Aorta (tissue), 5 donors: ENCODE measurements around the gene CHID1. TPM values are rescaled to one million over a fixed set of nuclear protein-coding genes. Genes with fewer than 3 reads are reported as not detected.

Experiments
- ATAC-seq: fragments of 200-7000 bp; cut with Tn5 transposase; one replicate; pipeline ENCODE4 v1.9.1; 2022; ENCODE audit warnings: moderate library complexity; ENCODE audit not compliant: low FRiP score
- DNase-seq, 2 donors: peaks; one replicate each; pipeline ENCODE4 v3.0.0-alpha.2; 2020
- H3K27ac ChIP-seq, 2 donors: one replicate each; pipeline ENCODE4 v1.5.1; 2013; ENCODE audit warnings: low read length in 2 of 2, mild to moderate bottlenecking in 2 of 2, moderate library complexity in 2 of 2, control low read depth in 1 of 2, inconsistent platforms in 1 of 2, low read depth in 1 of 2
- H3K27me3 ChIP-seq, 2 donors: one replicate each; pipeline ENCODE4 v1.6.1; 2013; ENCODE audit warnings: control low read depth in 1 of 2, low read length in 1 of 2, mild to moderate bottlenecking in 1 of 2, moderate library complexity in 1 of 2; ENCODE audit not compliant: insufficient read depth in 2 of 2, control insufficient read depth in 1 of 2
- H3K36me3 ChIP-seq, 2 donors: one replicate each; pipeline ENCODE4 v1.6.1; 2013; ENCODE audit warnings: control low read depth in 1 of 2, low read length in 1 of 2, mild to moderate bottlenecking in 1 of 2; ENCODE audit not compliant: insufficient read depth in 2 of 2, control insufficient read depth in 1 of 2
- H3K4me1 ChIP-seq, 2 donors: one replicate each; pipeline ENCODE4 v1.6.1; 2013; ENCODE audit warnings: low read length in 2 of 2, control low read depth in 1 of 2, mild to moderate bottlenecking in 1 of 2, moderate library complexity in 1 of 2; ENCODE audit not compliant: insufficient read depth in 2 of 2, control insufficient read depth in 1 of 2
- H3K4me3 ChIP-seq, 2 donors: one replicate each; pipeline ENCODE4 v1.5.1; 2013; ENCODE audit warnings: low read length in 2 of 2, control low read depth in 1 of 2, mild to moderate bottlenecking in 1 of 2
- H3K9me3 ChIP-seq: one replicate; pipeline ENCODE4 v1.6.1; 2013; ENCODE audit warnings: mild to moderate bottlenecking, low read length; ENCODE audit not compliant: control insufficient read depth
- WGBS, 2 donors: extraction: QIAGEN DNeasy Blood & Tissue Kit; methylation state at CpG; one replicate each; pipeline ENCODE4 v1.1.7; 2013; 5-methylcytosine and 5-hydroxymethylcytosine counted together
- intact Hi-C, 2 donors: fragments of 100-400 bp; cut with DNase I; formaldehyde crosslinking; loops; one replicate each; pipeline versions ENCODE4 v1.14.2 to v1.15.0; 2022
- polyA plus RNA-seq, 2 donors: library from polyadenylated mRNA; stranded (reverse); fragments of 200-250 nt; gene quantifications; one replicate each; pipeline ENCODE4 v1.2.3, GENCODE V29; 2013
- total RNA-seq, 2 donors: library from RNA; stranded (reverse); fragmentation: NEBNext Ultra II Directional; extraction: Animal tissue kit (Norgen Biotek cat#: 25700); gene quantifications; one replicate each; pipeline ENCODE4 v1.2.1, GENCODE V29; 2021
- donor health status: healthy with polysubstance abuse.
- donor health status: Bipolar disorder and iron deficiency.
- donor health status: DM: no; HTN: no; CAD: no.
- donor health status: DM: no; HTN: no; CAD: no.
- donor health status: DM: yes; HTN: yes; CAD: no.

CHID1 gene
- total and polyA plus RNA-seq, 4 donors: 29.6 to 77.4 (median 57.8) TPM

- H3K4me1 ChIP-seq: no peaks in the 10 kb centered on the region
- no peak overlapping the region for H3K27ac ChIP-seq
- intact Hi-C loops: no loop called here
- peak; percentile 71 for ATAC-seq
- WGBS, 2 donors: 4 to 7% methylated on average over 63 to 78 of the region's 78 CpGs
- peak; percentile 88 to 91 for DNase-seq
- H3K9me3 ChIP-seq: no peaks in the 10 kb centered on the region
- no peak overlapping the region for H3K4me3 ChIP-seq
- H3K36me3 ChIP-seq: no peaks in the 10 kb centered on the region
- no peaks in the 10 kb centered on the region for H3K27me3 ChIP-seq
Measured at GRCh38 chr11:830295-831117, 80.1 kb downstream of the CHID1 start.

GRCh38 chr11:829847-830294, 80.7 kb downstream of the CHID1 start:
- DNase-seq: no peak
- Histone ChIP-seq H3K36me3 (peaks cover 0 to 3% of the 10 kb centered on the region in 2 donors), H3K27me3 (no peaks in the 10 kb centered on the region), H3K4me3 (no peak overlapping the region), H3K9me3 (no peaks in the 10 kb centered on the region), H3K4me1 (no peaks in the 10 kb centered on the region), H3K27ac (no peak overlapping the region)
- intact Hi-C loops: no loop called here
- WGBS, 2 donors: 2% methylated on average over 29 to 39 of the region's 39 CpGs
- ATAC-seq: peak; percentile 0

GRCh38 chr11:829176-829846, 81.3 kb downstream of the CHID1 start:
- H3K4me1 ChIP-seq: no peaks in the 10 kb centered on the region
- H3K27ac ChIP-seq: no peak overlapping the region
- DNase-seq (peak in 1 of 2 donors; percentile 78), ATAC-seq (peak; percentile 23)
- no peaks in the 10 kb centered on the region for H3K9me3 ChIP-seq
- no peak overlapping the region for H3K4me3 ChIP-seq
- H3K36me3 ChIP-seq: peaks cover 0 to 5% of the 10 kb centered on the region in 2 donors
- intact Hi-C loops: no loop called here
- H3K27me3 ChIP-seq: no peaks in the 10 kb centered on the region
- WGBS, 2 donors: 9 to 14% methylated on average over 40 of the region's 40 CpGs

- no peak overlapping the region for H3K4me3 ChIP-seq
- WGBS, 2 donors: 74 to 77% methylated on average over 21 of the region's 21 CpGs
- DNase-seq: no peak
- ATAC-seq: no peak
- peaks cover 0 to 6% of the 10 kb centered on the region in 2 donors for H3K36me3 ChIP-seq
- no peaks in the 10 kb centered on the region for H3K4me1 ChIP-seq
- no peaks in the 10 kb centered on the region for H3K9me3 ChIP-seq
- intact Hi-C loops: no loop called here
- H3K27me3 ChIP-seq: no peaks in the 10 kb centered on the region
- no peak overlapping the region for H3K27ac ChIP-seq
Measured at GRCh38 chr11:828506-829175, 82.0 kb downstream of the CHID1 start.

- DNase-seq (no peak), ATAC-seq (no peak)
- WGBS, 2 donors: 77 to 78% methylated on average over 5 of the region's 5 CpGs
- Histone ChIP-seq H3K27me3 (no peaks in the 10 kb centered on the region), H3K27ac (no peak within 1 kb of the TSS), H3K4me3 (no peak within 1 kb of the TSS), H3K36me3 (peaks cover 0 to 6% of the 10 kb centered on the region in 2 donors), H3K9me3 (no peaks in the 10 kb centered on the region), H3K4me1 (no peaks in the 10 kb centered on the region)
- intact Hi-C loops: no loop called here
Measured at GRCh38 chr11:827897-828192, 82.8 kb downstream of the CHID1 start, which contains the start of gene CRACR2B. CRACR2B (plus strand) TSS chr11:827919; CDS start chr11:828608, 689 bp downstream.

- ATAC-seq (no peak), DNase-seq (no peak)
- Histone ChIP-seq H3K27me3 (no peaks in the 10 kb centered on the region), H3K9me3 (no peaks in the 10 kb centered on the region), H3K27ac (no peak overlapping the region), H3K4me3 (no peak overlapping the region), H3K4me1 (no peaks in the 10 kb centered on the region), H3K36me3 (peaks cover 0 to 6% of the 10 kb centered on the region in 2 donors)
- WGBS, 2 donors: 10 to 12% methylated on average over 52 to 66 of the region's 66 CpGs
- intact Hi-C loops: no loop called here
Measured at GRCh38 chr11:827146-827896, 83.3 kb downstream of the CHID1 start.

- Histone ChIP-seq H3K4me3 (no peak overlapping the region), H3K27ac (no peak overlapping the region), H3K4me1 (no peaks in the 10 kb centered on the region), H3K27me3 (no peaks in the 10 kb centered on the region), H3K9me3 (no peaks in the 10 kb centered on the region), H3K36me3 (peaks cover 0 to 6% of the 10 kb centered on the region in 2 donors)
- 1 to 2% methylated on average over 22 of the region's 22 CpGs for whole genome bisulfite sequencing, 2 donors
- DNase-seq: no peak
- intact Hi-C loops: no loop called here
- ATAC-seq: no peak
Measured at GRCh38 chr11:826836-827145, 83.8 kb downstream of the CHID1 start.

GRCh38 chr11:826227-826621, 84.4 kb downstream of the CHID1 start:
- Histone ChIP-seq H3K36me3 (peaks cover 0 to 6% of the 10 kb centered on the region in 2 donors), H3K4me1 (no peaks in the 10 kb centered on the region), H3K27ac (no peak overlapping the region), H3K9me3 (no peaks in the 10 kb centered on the region), H3K4me3 (no peak overlapping the region), H3K27me3 (no peaks in the 10 kb centered on the region)
- 80 to 93% methylated on average over 9 of the region's 9 CpGs for WGBS, 2 donors
- intact Hi-C loops: no loop called here
- ATAC-seq (no peak), DNase-seq (no peak)
